ENCODE data around the gene IGFALS.

IGFALS gene

GRCh38 chr16:1775846-1776671 lies 17.4 kb downstream of the IGFALS start:
- DNase-seq (ENCODE audit: low spot score), result no peak

GRCh38 chr16:1775006-1775845 lies 18.3 kb downstream of the IGFALS start:
- no peak for DNase-seq (ENCODE audit: low spot score)

- no peak for DNase-seq (ENCODE audit: low spot score)
Observed at GRCh38 chr16:1774448-1774780, 19.1 kb downstream of the IGFALS start.

GRCh38 chr16:1773703-1774447 lies 19.6 kb downstream of the IGFALS start:
- no peak for DNase-seq (ENCODE audit: low spot score)

- peak; percentile 85 for DNase-seq (ENCODE audit: low spot score)
Observed at GRCh38 chr16:1772908-1773702, 20.4 kb downstream of the IGFALS start, which contains the start of gene MRPS34. Gene MRPS34, minus strand, starts transcription at chr16:1773134. Its CDS starts 15 bp downstream, at chr16:1773119.

GRCh38 chr16:1772362-1772907 lies 21.1 kb downstream of the IGFALS start, which contains the start of gene EME2:
Gene EME2, plus strand, starts transcription at chr16:1772810. Its CDS starts 418 bp downstream, at chr16:1773228.
- DNase-seq (ENCODE audit: low spot score), result no peak

GRCh38 chr16:1771864-1772361 lies 21.6 kb downstream of the IGFALS start:
- DNase-seq (ENCODE audit: low spot score), result no peak

GRCh38 chr16:1771188-1771863 lies 22.2 kb downstream of the IGFALS start, which contains the start of gene NME3:
Gene NME3, minus strand, starts transcription at chr16:1771543. Its CDS starts 9 bp downstream, at chr16:1771534.
- DNase-seq (ENCODE audit: low spot score), result no peak

GRCh38 chr16:1770328-1771187 lies 22.9 kb downstream of the IGFALS start:
- DNase-seq (ENCODE audit: low spot score), result no peak

- DNase-seq (ENCODE audit: low spot score), result no peak
Observed at GRCh38 chr16:1769402-1770300, 23.9 kb downstream of the IGFALS start.

- no peak for DNase-seq (ENCODE audit: low spot score)
Observed at GRCh38 chr16:1768767-1769401, 24.6 kb downstream of the IGFALS start.

- DNase-seq (ENCODE audit: low spot score), result no peak
Observed at GRCh38 chr16:1768061-1768766, 25.3 kb downstream of the IGFALS start.

- DNase-seq (ENCODE audit: low spot score), result no peak
Observed at GRCh38 chr16:1767116-1767994, 26.1 kb downstream of the IGFALS start.

GRCh38 chr16:1766701-1767100 lies 26.8 kb downstream of the IGFALS start:
- no peak for DNase-seq (ENCODE audit: low spot score)

- DNase-seq (ENCODE audit: low spot score), result no peak
Observed at GRCh38 chr16:1766231-1766630, 27.3 kb downstream of the IGFALS start.

GRCh38 chr16:1765826-1766225 lies 27.7 kb downstream of the IGFALS start:
- DNase-seq (ENCODE audit: low spot score), result no peak
